CD14-positive monocyte (primary cell): ENCODE measurements around the gene MARCHF3. TPM values are rescaled to one million over a fixed set of nuclear protein-coding genes. Genes with fewer than 3 reads are reported as not detected.

Source experiments
- DNase-seq, 3 donors: peaks; one replicate each; pipeline ENCODE4 v3.0.0-alpha.2; 2011 to 2022
- H2AFZ ChIP-seq: 2 replicates; pipeline ENCODE4 v1.6.0; 2012; ENCODE audit warnings: mild to moderate bottlenecking, low read depth, low read length, inconsistent platforms; ENCODE audit not compliant: insufficient read depth, poor library complexity, severe bottlenecking
- H3K27ac ChIP-seq, 2 donors: 1 replicate in 1 of 2; 2 replicates in 1 of 2; pipeline ENCODE4 v1.5.1; 2012 to 2013; ENCODE audit warnings: low read length in 2 of 2, control low read depth in 1 of 2, inconsistent platforms in 1 of 2, low read depth in 1 of 2, mild to moderate bottlenecking in 1 of 2
- H3K27me3 ChIP-seq, 2 donors: one replicate each; pipeline versions ENCODE4 v1.6.0 to v1.6.1; 2011 to 2013; ENCODE audit warnings: low read length in 2 of 2; ENCODE audit not compliant: control insufficient read depth in 2 of 2, insufficient read depth in 2 of 2
- H3K36me3 ChIP-seq, 2 donors: replicated peaks in 1 of 2; 1 replicate in 1 of 2; 2 replicates in 1 of 2; pipeline versions ENCODE4 v1.5.1 to v1.6.1; 2012 to 2013; ENCODE audit warnings: low read length in 2 of 2, control low read depth in 1 of 2, inconsistent platforms in 1 of 2, mild to moderate bottlenecking in 1 of 2; ENCODE audit not compliant: insufficient read depth in 2 of 2, control insufficient read depth in 1 of 2
- H3K4me1 ChIP-seq, 2 donors: 1 replicate in 1 of 2; 2 replicates in 1 of 2; pipeline versions ENCODE4 v1.5.1 to v1.6.1; 2012 to 2013; ENCODE audit warnings: low read length in 2 of 2, control low read depth in 1 of 2, inconsistent platforms in 1 of 2, mild to moderate bottlenecking in 1 of 2, moderate library complexity in 1 of 2; ENCODE audit not compliant: insufficient read depth in 2 of 2, control insufficient read depth in 1 of 2
- H3K4me2 ChIP-seq: replicated peaks from 2 replicates; pipeline ENCODE3; 2012; ENCODE audit warnings: low read length, moderate library complexity, mild to moderate bottlenecking; ENCODE audit not compliant: poor library complexity, severe bottlenecking; ENCODE audit errors: extremely low read depth
- H3K4me3 ChIP-seq, 3 experiments: fragments of 200-600 bp in 1 of 3; sonication (generic) in 1 of 3; replicated peaks in 1 of 3; 1 replicate in 2 of 3; 2 replicates in 1 of 3; pipeline ENCODE4 v1.5.1; 2011 to 2013; ENCODE audit warnings: low read length in 3 of 3, mild to moderate bottlenecking in 3 of 3, control low read depth in 2 of 3, low read depth in 2 of 3, inconsistent platforms in 1 of 3, moderate library complexity in 1 of 3
- H3K79me2 ChIP-seq: 2 replicates; pipeline ENCODE4 v1.6.0; 2012; ENCODE audit warnings: mild to moderate bottlenecking, control low read depth, inconsistent platforms, low read length, moderate library complexity; ENCODE audit not compliant: insufficient read depth
- H3K9ac ChIP-seq: 2 replicates; pipeline ENCODE4 v1.6.0; 2017; ENCODE audit warnings: low read length, mild to moderate bottlenecking; ENCODE audit not compliant: insufficient read depth, poor library complexity, severe bottlenecking
- H3K9me3 ChIP-seq, 2 donors: replicated peaks in 1 of 2; 1 replicate in 1 of 2; 2 replicates in 1 of 2; pipeline versions ENCODE4 v1.5.1 to v1.6.1; 2012 to 2013; ENCODE audit warnings: low read length in 2 of 2, control low read depth in 1 of 2; ENCODE audit not compliant: control insufficient read depth in 1 of 2, insufficient read depth in 1 of 2
- H4K20me1 ChIP-seq: 2 replicates; pipeline ENCODE4 v1.6.0; 2012; ENCODE audit warnings: mild to moderate bottlenecking, low read length, control low read depth, moderate library complexity; ENCODE audit not compliant: insufficient read depth
- H3K27ac Mint-ChIP-seq, 7 donors: one replicate each; pipeline ENCODE4 v1.8.0; 2020; ENCODE audit warnings: mild to moderate bottlenecking in 7 of 7, mixed read lengths in 7 of 7, moderate library complexity in 6 of 7, inconsistent platforms in 2 of 7
- H3K27me3 Mint-ChIP-seq, 3 donors: one replicate each; pipeline ENCODE4 v1.8.0; 2021 to 2022; ENCODE audit warnings: low read depth in 3 of 3, mild to moderate bottlenecking in 3 of 3, mixed read lengths in 3 of 3, moderate library complexity in 3 of 3, inconsistent platforms in 1 of 3
- H3K36me3 Mint-ChIP-seq, 2 donors: one replicate each; pipeline ENCODE4 v1.8.0; 2020; ENCODE audit warnings: mixed read lengths in 2 of 2, inconsistent platforms in 1 of 2, mild to moderate bottlenecking in 1 of 2
- H3K4me1 Mint-ChIP-seq: one replicate; pipeline ENCODE4 v1.8.0; 2020; ENCODE audit warnings: mild to moderate bottlenecking, mixed read lengths
- H3K4me3 Mint-ChIP-seq, 2 donors: one replicate each; pipeline ENCODE4 v1.8.0; 2020; ENCODE audit warnings: mild to moderate bottlenecking in 2 of 2, mixed read lengths in 2 of 2, moderate library complexity in 1 of 2
- H3K9me3 Mint-ChIP-seq, 7 donors: one replicate each; pipeline ENCODE4 v1.8.0; 2020 to 2022; ENCODE audit warnings: mixed read lengths in 7 of 7, mild to moderate bottlenecking in 6 of 7, moderate library complexity in 6 of 7, inconsistent platforms in 2 of 7
- WGBS: methylation state at CpG from one replicate; pipeline ENCODE4 v1.1.5; 2013; ENCODE audit warnings: missing lambda C conversion rate; ENCODE audit not compliant: insufficient coverage; 5-methylcytosine and 5-hydroxymethylcytosine counted together
- intact Hi-C, 2 donors: fragments of 100-400 bp; cut with micrococcal nuclease; formaldehyde crosslinking; loops; one replicate each; pipeline versions ENCODE4 v1.15.0 to v1.15.1; 2023
- polyA plus RNA-seq, 3 donors: library from polyadenylated mRNA; depleted of rRNA in 1 of 3; unstranded in 2 of 3; stranded (reverse) in 1 of 3; fragments of 300-500 nt in 2 of 3; fragments of >200 nt in 1 of 3; fragmentation: Illumina TruSeq in 2 of 3; gene quantifications; 1 replicate in 2 of 3; 2 replicates in 1 of 3; pipeline ENCODE4 v1.2.3, GENCODE V29; 2012 to 2021
- TF ChIP-seq, protein P1 (sequence below): fragments of 200-600 bp; IDR thresholded peaks from one replicate; pipeline ENCODE4 v1.8.0; 2022; ENCODE audit warnings: antibody characterized with exemption, mild to moderate bottlenecking

Gene MARCHF3
- polyA plus RNA-seq, 3 donors, result 0.88 to 1.6 (median 0.96) TPM

DNA sequence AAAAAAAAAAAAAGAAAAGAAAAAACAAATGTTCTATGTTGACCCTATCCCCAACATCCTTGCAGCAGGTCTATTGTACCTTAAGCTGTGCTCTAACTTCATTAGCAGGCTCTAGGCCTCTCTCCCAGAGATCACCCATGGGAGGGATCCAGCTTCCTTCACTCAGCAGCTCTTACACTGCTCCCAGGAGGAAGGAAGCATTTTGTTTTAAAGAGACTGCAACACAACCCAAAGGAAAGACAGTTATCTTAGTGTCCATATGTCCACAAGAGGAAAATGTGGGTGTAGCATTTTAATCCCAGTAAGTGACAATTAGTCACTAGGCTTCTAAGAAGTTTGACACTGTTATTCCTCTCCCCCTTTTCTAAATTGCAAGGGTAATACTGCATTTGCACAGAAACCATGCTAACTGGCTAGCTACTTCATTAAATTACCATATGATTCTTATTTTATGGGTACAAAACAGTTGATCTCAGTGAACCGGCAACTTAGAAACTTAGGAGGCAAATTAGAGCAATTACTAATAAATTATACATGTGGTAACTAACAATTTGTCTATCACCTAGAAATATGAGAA, 58.8 kb downstream of the MARCHF3 start:
- H3K79me2 ChIP-seq, result no peaks in the 10 kb centered on the region
- no peak overlapping the region for H2AFZ ChIP-seq

DNA sequence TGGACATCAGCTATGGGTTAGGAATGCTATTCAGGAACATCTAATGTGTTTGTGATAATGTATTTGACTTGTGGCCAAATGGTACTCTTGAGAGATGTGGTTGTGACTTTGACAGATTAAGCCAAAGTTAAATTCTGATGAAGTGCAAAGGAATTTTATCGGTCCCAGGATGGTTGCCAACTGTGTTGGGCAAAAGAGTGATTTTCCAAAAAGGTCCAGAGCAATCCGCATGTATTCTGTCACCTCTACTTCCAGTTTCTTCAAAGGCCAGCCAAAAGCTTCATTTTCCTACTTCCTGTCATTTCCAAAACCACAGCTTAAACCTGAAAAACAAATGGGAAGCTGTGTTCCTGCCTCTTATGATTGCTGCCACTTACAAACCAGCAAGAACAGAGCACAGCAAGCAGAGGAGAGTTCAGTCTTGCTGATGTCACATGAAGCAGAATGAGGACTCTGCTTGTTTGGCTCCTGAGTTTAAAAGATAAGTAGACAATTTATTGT, 59.8 kb downstream of the MARCHF3 start:
- Histone ChIP-seq H4K20me1 (no peaks in the 10 kb centered on the region), H3K9ac (no peak overlapping the region), H3K4me2 (no peak overlapping the region), H3K9me3 (no peaks in the 10 kb centered on the region), H3K4me3 (no peak overlapping the region), H3K79me2 (no peaks in the 10 kb centered on the region), H3K27ac (no peak overlapping the region), H3K4me1 (peaks cover 20 to 25% of the 10 kb centered on the region in 2 donors), H3K36me3 (no peaks in the 10 kb centered on the region), H2AFZ (no peak overlapping the region), H3K27me3 (no peaks in the 10 kb centered on the region)
- peaks cover 0 to 5% (median 0%) of the 10 kb centered on the region in 7 donors for H3K9me3 Mint-ChIP-seq
- intact Hi-C loops, result no loop called here
- no peak for DNase-seq
- no peak overlapping the region for H3K4me3 Mint-ChIP-seq
- H3K36me3 Mint-ChIP-seq, result peaks cover 0 to 2% of the 10 kb centered on the region in 2 donors
- peaks cover 29% of the 10 kb centered on the region for H3K4me1 Mint-ChIP-seq
- TF ChIP-seq, protein P1, sequence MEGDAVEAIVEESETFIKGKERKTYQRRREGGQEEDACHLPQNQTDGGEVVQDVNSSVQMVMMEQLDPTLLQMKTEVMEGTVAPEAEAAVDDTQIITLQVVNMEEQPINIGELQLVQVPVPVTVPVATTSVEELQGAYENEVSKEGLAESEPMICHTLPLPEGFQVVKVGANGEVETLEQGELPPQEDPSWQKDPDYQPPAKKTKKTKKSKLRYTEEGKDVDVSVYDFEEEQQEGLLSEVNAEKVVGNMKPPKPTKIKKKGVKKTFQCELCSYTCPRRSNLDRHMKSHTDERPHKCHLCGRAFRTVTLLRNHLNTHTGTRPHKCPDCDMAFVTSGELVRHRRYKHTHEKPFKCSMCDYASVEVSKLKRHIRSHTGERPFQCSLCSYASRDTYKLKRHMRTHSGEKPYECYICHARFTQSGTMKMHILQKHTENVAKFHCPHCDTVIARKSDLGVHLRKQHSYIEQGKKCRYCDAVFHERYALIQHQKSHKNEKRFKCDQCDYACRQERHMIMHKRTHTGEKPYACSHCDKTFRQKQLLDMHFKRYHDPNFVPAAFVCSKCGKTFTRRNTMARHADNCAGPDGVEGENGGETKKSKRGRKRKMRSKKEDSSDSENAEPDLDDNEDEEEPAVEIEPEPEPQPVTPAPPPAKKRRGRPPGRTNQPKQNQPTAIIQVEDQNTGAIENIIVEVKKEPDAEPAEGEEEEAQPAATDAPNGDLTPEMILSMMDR, result no peak
- WGBS, result no CpG with 5 or more reads among the region's 2 CpGs
- peaks cover 0 to 1% (median 1%) of the 10 kb centered on the region in 3 donors for H3K27me3 Mint-ChIP-seq
- no peak overlapping the region for H3K27ac Mint-ChIP-seq

More for the DNA sequence above, 58.8 kb downstream of the MARCHF3 start:
- TF ChIP-seq, protein P1, result no peak
- DNase-seq, result no peak
- Histone ChIP-seq H4K20me1 (no peaks in the 10 kb centered on the region), H3K9ac (no peak overlapping the region), H3K4me2 (peak overlapping the region; percentile 67), H3K27ac (no peak overlapping the region), H3K36me3 (no peaks in the 10 kb centered on the region), H3K27me3 (no peaks in the 10 kb centered on the region), H3K4me3 (peak overlapping the region in 1 of 3 experiments; percentile 62), H3K9me3 (no peaks in the 10 kb centered on the region), H3K4me1 (peaks cover 20 to 25% of the 10 kb centered on the region in 2 donors)
- Mint-ChIP-seq H3K27me3 (peaks cover 0 to 8% (median 0%) of the 10 kb centered on the region in 3 donors), H3K27ac (peak overlapping the region in 2 of 7 donors; percentile 57 to 96), H3K36me3 (peaks cover 0 to 2% of the 10 kb centered on the region in 2 donors), H3K9me3 (peaks cover 0 to 5% (median 0%) of the 10 kb centered on the region in 7 donors), H3K4me1 (peaks cover 29% of the 10 kb centered on the region), H3K4me3 (no peak overlapping the region)
- intact Hi-C loops, result no loop called here
- no CpG with 5 or more reads among the region's 1 CpG for WGBS
